ENCODE results near the gene CPAMD8.

DNA sequence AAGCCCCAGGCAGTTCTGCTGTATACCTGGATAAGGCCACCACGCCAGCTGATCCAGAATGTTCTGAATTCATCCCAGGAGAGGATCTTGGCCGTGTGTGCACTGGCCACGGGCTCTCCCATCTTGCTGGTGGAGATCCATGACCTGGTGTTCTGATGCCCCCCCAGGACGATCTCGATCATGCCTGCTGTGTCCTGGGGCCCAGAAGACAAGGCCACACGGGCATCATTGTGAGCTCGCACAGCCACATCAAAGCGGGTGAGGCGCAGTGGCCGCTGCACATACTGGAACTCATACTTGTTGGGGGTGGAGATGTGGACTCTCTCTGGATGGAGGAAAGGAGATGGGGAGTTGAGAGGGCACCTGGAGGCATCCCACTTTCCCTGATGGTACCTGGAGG, 97.7 kb downstream of the CPAMD8 start:
- TF ChIP-seq, protein P1, sequence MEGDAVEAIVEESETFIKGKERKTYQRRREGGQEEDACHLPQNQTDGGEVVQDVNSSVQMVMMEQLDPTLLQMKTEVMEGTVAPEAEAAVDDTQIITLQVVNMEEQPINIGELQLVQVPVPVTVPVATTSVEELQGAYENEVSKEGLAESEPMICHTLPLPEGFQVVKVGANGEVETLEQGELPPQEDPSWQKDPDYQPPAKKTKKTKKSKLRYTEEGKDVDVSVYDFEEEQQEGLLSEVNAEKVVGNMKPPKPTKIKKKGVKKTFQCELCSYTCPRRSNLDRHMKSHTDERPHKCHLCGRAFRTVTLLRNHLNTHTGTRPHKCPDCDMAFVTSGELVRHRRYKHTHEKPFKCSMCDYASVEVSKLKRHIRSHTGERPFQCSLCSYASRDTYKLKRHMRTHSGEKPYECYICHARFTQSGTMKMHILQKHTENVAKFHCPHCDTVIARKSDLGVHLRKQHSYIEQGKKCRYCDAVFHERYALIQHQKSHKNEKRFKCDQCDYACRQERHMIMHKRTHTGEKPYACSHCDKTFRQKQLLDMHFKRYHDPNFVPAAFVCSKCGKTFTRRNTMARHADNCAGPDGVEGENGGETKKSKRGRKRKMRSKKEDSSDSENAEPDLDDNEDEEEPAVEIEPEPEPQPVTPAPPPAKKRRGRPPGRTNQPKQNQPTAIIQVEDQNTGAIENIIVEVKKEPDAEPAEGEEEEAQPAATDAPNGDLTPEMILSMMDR (IDR thresholded peaks at IDR 0.05): no peak
- no peak for TF ChIP-seq POLR2A (IDR thresholded peaks at IDR 0.05)
